NB4 (cell line): ENCODE results near the gene GABRA5.
"Not testable (repeated sequence)": the region's sequence is repeated elsewhere in the genome, so short reads cannot be mapped to it uniquely, and the experiment has no call there.

ENCODE experiments used
- DNase-seq: peaks from one replicate; pipeline ENCODE4 v3.0.0; 2010; ENCODE audit warnings: low read depth
- H3K4me3 ChIP-seq: one replicate; pipeline ENCODE4 v1.5.1; 2011; ENCODE audit warnings: mild to moderate bottlenecking, low read depth, low read length, moderate library complexity
- CTCF ChIP-seq: IDR thresholded peaks from one replicate; pipeline ENCODE4 v1.5.1; 2012; ENCODE audit warnings: low read depth, low read length
- MAX ChIP-seq: IDR thresholded peaks from 2 replicates; pipeline ENCODE4 v1.6.1; 2011; ENCODE audit warnings: low read depth, low read length
- MYC ChIP-seq: IDR thresholded peaks from 2 replicates; pipeline ENCODE4 v1.6.1; 2011; ENCODE audit warnings: low read depth, low read length
- POLR2A ChIP-seq: IDR thresholded peaks from 2 replicates; pipeline ENCODE4 v1.6.1; 2011; ENCODE audit warnings: mild to moderate bottlenecking; ENCODE audit not compliant: insufficient read length; ENCODE audit errors: extremely low read depth

The GABRA5 gene

GRCh38 chr15:26866298-26867199, at the start of gene GABRA5:
TSS of gene GABRA5 (plus strand) at chr15:26867062. CDS start at chr15:26869249, 2,187 bp downstream.
- H3K4me3 ChIP-seq, result no peak within 1 kb of the TSS
- TF ChIP-seq MAX (no peak), MYC (no peak), CTCF (no peak), POLR2A (no peak)
- DNase-seq, result no peak

- DNase-seq, H3K4me3 ChIP-seq: not testable (repeated sequence)
Observed at GRCh38 chr15:26831191-26831590, 35.7 kb upstream of the GABRA5 start.

- TF ChIP-seq CTCF, result no peak
- no peak for DNase-seq
- H3K4me3 ChIP-seq, result no peak overlapping the region
Observed at GRCh38 chr15:26831951-26832350, 34.9 kb upstream of the GABRA5 start.

- no peak overlapping the region for H3K4me3 ChIP-seq
- TF ChIP-seq POLR2A, result no peak
- TF ChIP-seq CTCF, result peak; percentile 70
- no peak for TF ChIP-seq MAX
- no peak for TF ChIP-seq MYC
- DNase-seq, result peak; percentile 15
Observed at GRCh38 chr15:26838742-26839460, 28.0 kb upstream of the GABRA5 start.

- no peak overlapping the region for H3K4me3 ChIP-seq
- DNase-seq, result no peak
- TF ChIP-seq MYC (no peak), CTCF (no peak), MAX (no peak), POLR2A (no peak)
Observed at GRCh38 chr15:26841514-26841913, 25.3 kb upstream of the GABRA5 start.

- no peak for DNase-seq
- no peak for TF ChIP-seq CTCF
- no peak for TF ChIP-seq MAX
- no peak for TF ChIP-seq POLR2A
- no peak for TF ChIP-seq MYC
- no peak overlapping the region for H3K4me3 ChIP-seq
Observed at GRCh38 chr15:26841941-26842340, 24.9 kb upstream of the GABRA5 start.
